ENCODE measurements around the gene C1orf116.

C1orf116 gene

DNA sequence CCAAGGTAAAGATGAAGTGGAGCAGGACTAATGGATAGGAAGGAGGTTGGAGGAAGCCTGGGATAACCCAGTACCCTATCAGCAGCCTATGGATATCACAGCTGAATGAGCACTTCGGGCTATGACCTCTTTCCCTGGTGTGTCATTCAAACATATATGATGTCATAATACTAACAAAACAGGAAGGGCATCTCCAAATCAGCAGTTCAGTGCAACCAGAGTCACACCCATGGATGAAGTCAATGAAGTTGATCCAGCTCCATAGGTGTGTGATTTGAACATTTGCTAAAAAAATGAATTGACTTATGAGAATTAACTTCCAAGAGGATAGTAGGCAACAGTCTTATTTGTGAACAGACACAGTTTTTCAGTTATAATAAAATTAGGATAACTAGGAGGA is 1.7 kb upstream of the C1orf116 start:
- no peak for DNase-seq

DNA sequence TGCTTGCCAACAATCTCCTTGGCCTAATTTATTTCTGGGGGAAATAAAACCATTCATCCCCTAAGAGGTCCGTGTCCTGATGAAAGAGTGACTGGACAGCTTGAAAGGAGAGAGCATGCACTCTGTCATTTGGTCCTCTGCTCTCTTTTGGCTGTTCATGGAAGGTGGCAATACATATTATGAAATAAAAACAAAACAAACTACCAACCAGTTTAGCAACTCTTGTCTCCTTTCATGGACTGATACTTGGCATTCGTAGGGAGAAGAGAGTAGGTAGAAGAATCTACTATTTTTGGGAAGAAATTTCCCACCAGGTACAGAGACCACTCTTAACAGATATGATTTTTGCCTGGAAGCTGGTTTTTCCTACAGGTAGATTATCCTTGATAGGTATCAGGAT is 746 bp upstream of the C1orf116 start:
- no peak for DNase-seq

DNA sequence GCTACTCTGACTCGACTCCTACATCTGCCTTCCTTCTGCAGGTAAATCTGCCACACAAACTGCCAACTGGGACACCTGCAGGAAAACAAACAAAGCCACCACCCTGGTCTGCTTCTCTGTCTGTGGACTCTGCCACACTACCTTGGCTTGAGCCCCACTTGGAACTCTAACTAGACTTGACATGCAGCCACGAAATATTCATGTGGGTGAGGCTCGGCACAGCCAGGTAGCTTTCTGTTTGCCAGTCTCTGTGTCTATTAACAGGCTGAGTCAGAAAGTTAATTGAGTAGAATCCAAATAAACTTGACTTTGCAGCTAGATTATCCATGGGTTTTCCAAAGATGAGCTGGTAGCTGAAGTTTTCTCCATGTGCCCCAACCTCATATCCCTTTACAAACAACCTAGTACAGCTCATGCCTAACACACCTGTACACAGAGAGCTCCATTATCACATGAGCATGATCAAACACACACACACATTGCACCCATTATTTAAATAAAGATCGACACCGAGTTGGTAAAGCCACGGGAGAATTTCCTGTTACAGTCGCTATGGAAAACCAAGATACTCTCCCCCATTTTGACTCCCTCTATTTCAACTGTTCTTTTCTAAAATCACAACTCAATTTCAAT is 808 bp downstream of the C1orf116 start:
- DNase-seq: no peak

- no peak for DNase-seq
Measured at GRCh38 chr1:207031016-207031415, 1.5 kb downstream of the C1orf116 start.

GRCh38 chr1:207030522-207031009 is 2.0 kb downstream of the C1orf116 start:
- no peak for DNase-seq

DNA sequence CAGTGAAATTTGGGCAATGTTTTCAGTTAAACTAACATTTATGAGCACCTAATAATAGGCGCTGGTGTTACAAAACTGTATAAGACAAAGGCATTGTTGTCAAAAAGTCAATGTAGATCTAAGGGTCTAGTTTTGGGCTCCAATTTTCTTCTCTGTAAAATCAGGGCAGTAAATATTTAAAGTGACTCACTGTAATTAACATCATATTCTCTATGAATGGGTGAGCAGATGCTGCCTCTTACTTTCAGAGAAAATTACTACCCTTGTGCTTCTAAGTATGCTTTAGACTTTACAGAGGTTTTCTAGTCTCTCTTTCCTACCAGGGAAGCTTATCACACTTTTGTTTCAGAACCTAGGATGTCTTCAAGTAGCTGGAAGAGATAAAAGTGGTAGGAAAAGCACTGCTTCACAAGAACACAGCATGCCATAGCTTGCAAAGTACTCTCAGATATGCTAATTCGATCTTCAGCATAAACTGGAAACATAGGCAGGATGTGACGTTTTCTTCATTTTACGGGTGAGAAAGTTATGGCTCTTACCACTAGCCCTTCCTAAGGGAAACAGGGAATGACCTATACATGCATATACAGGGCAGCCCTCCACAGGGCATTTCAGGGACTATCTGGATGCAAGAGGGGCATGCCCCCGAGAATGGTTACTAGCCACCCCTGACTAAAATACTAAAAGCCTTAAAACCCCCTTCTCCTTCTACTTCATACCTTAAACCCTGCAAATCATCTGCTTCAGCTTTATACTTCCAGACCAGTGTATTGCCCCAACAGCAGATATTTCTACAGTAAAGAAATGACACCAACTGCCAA is 2.6 kb downstream of the C1orf116 start:
- no peak for DNase-seq

- no peak for DNase-seq
Measured at GRCh38 chr1:207028884-207029650, 3.5 kb downstream of the C1orf116 start.

GRCh38 chr1:207027921-207028320 is 4.6 kb downstream of the C1orf116 start:
- no peak for DNase-seq

DNA sequence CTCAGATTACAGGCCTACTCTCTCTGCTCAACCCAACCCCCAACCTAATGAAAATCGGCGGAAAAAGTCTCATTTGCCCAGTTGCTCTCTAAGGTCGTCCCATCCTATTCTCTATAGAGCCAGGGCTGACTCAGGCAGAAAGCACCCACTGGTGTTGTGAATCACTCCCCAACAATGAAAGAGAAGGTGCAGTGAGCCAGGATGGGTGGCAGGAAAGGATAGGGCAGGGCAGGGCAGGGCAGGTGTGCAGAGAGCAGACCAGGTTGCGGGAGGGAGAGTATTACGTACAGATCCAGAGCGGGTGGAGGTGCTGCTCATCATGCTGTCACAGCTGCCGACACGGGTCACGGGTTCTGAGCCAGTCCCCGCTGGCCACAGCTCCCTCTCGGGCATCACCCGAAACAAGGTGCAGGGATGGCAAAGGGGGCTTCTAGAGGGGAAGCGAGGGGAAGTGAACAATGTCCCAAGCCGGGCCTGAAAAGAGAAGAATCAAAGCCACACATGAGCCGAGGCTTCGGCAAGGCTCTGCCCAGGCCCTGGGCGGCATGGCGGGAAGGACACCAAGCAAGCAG is 5.3 kb downstream of the C1orf116 start:
- no peak for DNase-seq

DNA sequence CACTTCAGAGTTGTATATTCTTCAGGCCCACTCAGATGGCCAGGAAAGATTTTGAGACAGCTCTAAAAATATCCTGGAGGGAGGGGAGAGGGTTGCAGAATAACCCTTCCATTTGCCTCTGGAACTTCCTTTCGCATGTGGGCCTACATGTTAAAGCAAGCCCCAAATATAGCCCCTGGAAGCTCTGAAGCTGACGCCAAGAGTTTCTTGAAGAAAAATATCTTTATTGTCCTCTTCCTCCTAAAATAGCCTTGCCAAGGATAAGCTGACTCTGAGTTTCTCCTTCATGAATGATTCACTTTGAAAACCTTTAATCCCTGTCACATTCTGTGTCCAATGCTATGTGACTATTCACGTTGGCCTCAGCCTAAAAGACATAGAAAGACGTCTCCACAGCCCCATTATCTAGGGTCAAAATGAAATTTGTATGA is 6.4 kb downstream of the C1orf116 start:
- DNase-seq: no peak

GRCh38 chr1:207025146-207025880 is 7.2 kb downstream of the C1orf116 start:
- no peak for DNase-seq

DNA sequence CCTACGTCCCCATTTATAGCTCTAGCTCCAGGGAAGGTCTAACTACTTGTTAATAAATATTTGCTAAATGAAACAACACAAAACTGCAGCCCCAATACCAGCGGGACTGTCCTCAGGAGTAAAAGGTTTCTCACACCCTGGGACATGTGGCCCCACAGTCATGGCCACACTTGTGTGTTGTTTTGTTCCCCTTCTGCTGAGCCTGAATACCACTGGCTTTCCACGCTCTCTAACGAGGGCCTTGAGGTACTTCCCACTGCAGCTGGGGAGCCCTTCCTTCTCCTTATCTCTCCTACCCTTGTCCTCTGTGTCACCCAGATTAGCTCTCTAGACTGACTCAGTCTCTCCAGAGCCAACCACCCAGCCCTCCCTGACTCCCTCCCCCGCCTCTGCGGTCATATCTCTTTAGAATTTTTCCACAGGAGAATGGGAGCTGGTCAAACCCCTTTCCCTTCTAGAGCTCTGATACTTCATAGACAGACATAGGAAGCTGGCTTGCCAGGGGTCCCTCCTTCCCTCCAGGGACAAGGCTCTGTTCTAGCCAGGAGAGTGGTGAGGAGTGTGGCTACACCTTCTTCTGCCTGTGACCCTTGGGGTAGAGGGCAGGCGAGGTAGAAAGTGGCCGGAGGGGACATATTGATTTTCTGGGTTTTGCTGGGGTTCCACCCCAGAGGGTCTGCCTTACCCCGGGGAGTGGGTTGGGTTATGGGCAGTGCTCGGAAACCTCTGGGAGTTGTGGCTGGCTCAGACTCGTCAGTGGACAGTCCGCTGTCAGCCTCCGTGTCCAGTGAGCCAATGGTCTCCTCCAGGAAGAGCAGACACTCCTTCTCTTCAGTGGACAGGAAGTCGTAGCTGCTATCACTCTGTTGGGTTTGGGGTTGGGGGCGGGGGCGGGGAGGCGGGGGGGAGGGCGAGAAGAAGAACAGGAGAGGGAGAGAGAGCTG is 8.1 kb downstream of the C1orf116 start:
- DNase-seq: no peak

DNA sequence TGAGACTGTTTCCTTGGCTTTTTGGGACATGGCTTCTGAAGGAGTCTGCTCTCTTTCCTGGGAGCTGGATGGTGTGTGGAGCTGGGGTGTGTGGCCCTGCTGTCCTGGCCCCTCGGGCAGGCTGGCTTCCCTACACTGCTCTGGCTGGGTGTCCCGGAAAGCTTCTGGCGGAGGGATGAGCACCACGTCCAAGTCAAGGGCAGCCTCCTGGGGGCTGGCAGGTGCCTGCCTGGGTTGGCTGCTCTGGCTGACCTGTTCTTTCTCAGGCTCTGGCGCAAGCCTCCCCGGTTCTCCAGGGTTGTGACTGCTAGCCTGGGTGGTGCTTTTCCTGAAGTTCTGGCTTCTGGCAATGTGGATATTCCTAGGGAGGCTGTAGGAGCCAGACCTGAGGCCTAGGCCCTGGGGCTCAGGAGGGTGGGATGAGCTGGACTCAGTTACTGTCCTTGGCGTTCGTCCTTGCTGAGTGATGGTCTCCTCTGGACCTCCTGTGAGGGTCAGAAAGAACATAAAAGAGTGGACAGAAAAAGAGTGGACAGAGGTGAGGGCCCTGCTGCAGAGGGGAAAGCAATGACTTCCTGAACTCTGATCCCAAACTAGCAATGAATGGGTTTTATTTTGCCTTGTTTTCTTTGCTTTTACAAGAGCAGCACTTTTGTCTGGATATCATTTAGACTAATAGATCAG is 9.4 kb downstream of the C1orf116 start:
- DNase-seq: no peak

GRCh38 chr1:207021876-207022596 is 10.5 kb downstream of the C1orf116 start:
- no peak for DNase-seq

GRCh38 chr1:207021139-207021861 is 11.3 kb downstream of the C1orf116 start:
- peak; percentile 22 for DNase-seq

DNA sequence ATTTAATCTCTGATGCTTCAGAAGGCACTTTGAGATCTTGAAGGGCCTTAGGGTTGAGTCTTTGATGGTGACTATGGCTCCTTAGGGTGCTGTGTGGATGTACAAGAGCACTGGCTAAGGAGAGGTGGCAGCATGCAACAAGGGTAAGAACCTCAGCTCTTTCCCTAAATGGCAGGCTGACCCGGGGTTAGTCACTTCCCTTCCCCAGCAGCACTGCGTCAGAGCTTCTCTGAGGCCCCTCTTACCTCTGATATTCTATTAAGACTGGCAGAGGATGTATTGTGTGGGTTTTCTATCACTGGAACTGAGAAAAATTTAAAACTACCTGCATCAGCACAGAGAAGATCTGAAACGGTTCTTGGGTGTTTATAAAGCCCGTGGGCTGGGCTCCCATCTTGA is 11.8 kb downstream of the C1orf116 start:
- no peak for DNase-seq

- DNase-seq: no peak
Measured at GRCh38 chr1:207020065-207020708, 12.4 kb downstream of the C1orf116 start.

- DNase-seq: no peak
Measured at GRCh38 chr1:207019661-207020060, 12.9 kb downstream of the C1orf116 start.

DNA sequence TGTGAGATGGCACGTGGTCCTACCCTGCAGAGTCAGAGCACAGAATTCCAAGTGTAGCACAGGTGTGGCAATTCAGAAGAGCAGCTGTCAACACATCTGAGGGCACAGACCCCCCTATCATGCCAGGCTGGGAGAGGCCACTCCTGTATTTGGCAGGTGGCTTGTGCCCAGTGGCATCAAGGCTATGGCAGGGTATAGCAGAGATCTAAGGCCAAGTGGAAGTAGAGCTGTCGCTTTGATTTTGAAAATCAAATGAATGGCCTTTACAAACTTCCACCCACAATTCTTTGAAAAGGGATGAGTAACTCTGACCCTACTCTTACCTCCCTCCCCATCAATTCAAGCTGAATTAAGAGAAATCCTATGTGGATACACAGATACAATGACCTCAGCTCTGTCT is 13.4 kb downstream of the C1orf116 start:
- DNase-seq: no peak

All from midbrain (tissue), 1 donor.